Measurements from ENCODE around the gene WHRN.

Gene WHRN

DNA sequence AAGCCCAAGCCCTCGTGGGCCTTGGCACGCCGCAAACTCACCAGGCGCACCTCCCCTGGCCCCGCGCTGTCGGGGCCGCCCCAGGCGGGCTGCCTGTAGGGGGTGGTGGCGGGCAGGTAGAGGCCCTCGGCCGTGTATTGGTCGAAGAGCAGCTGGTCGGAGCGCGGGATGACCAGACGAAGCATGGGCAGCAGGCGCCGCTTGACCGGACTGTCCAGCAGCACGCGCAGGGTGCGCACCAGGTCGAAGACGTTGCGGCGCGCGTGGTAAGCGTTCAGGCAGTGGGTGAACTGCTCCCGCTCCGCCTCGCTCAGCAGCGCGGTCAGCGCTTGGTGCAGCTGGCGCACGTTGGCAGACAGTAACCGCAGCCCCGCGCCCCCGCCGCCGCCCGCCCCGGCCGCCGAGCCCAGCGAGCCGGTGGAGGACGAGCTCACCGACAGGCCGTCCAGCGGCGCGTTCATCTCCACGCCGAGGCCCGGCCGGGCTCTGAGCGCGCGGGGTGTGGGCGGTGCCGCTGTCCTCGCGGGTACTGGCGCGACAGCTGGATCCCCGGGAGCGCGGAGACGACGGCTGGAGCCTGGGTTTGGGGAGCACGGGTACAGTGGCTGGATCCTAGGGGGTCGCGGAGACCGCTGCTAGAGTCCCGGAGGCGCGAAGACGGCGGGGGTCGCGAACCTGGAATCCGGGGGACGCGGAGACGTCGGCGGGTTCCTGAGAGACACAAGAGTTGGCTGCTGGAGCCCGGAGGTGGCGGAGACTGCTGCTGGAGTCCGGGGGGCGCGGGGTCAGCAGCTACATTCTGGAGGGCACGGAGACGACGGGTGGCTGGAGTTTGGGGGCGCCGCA lies 709 bp downstream of the WHRN start:
- H3K4me3 Mint-ChIP-seq: peak overlapping the region; percentile 83
- H3K4me1 Mint-ChIP-seq (ENCODE audit: low read depth): peaks cover 6% of the 10 kb centered on the region
- H3K27ac Mint-ChIP-seq: peak overlapping the region; percentile 72
- intact Hi-C loops (cut with micrococcal nuclease): loop anchor here (10.0 kb wide), 1 partner anchor 50 kb away; no protein-coding TSS in a partner anchor
- peaks cover 76% of the 10 kb centered on the region for H3K27me3 Mint-ChIP-seq
- H3K36me3 Mint-ChIP-seq (ENCODE audit: low read depth): no peaks in the 10 kb centered on the region
- no peaks in the 10 kb centered on the region for H3K9me3 Mint-ChIP-seq

DNA sequence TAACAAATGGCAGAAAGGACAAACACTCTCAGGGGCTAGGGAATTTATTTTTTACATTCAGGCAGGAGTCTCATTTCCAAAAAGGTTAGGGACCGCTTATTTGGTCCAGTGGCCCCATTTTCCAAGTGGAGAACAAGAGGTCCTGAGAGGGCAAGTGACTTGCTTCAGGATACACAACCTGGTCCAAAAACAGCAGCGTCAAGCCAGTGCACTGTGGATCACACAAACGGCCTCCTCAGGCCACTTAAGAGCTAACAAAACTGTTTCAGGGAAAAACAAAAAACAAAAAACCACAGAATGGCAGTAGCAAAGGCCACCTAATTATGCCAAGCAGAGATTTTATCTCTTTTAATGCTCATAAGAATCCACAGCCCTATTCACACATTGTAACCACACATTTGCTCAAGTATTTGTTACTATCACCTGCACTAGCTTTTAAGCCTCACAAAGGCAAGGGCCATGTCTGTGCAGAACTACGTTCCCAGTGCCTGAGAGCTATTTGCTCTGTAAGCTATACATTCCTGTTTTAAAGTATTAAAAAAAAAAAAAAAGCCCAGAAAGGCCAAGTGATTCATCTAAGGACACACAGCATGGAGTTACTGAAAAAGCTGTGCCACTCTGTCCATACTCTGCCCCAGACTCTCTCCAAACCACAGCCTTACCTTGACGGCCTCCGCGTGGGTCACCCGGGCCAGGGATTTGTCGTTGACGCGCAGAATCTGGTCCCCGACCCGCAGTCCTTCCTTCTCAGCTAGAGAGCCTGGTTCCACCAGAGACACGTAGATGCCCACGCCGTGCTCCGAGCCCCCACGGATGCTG lies 1.5 kb downstream of the WHRN start:
- Mint-ChIP-seq H3K4me1 (ENCODE audit: low read depth) (peaks cover 6% of the 10 kb centered on the region), H3K36me3 (ENCODE audit: low read depth) (no peaks in the 10 kb centered on the region), H3K27me3 (peaks cover 70% of the 10 kb centered on the region), H3K4me3 (no peak overlapping the region), H3K27ac (no peak overlapping the region), H3K9me3 (no peaks in the 10 kb centered on the region)
- intact Hi-C loops (cut with micrococcal nuclease): loop anchor here (10.0 kb wide), 1 partner anchor 51 kb away; no protein-coding TSS in a partner anchor

DNA sequence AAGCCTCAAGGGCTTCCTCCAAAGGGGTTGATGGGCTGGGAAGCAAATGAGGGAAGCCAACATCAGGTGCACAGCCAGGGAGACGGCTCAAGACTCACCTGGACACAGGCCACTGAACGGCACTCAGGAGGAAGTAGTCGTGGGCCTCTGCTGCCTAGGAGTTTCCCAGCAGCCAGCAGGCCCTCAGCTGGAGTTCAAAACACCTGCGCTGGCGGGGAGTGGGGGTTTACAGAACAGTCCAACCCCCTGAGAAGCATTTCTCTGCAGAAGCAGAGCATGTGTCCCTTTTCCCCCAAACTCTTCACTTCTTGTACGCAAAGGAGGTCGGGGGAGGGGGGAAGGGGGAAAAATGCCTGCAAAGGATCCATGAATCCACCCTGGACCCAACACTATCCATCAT lies 2.3 kb downstream of the WHRN start:
- H3K27ac Mint-ChIP-seq: no peak overlapping the region
- intact Hi-C loops (cut with micrococcal nuclease): loop anchor here (10.0 kb wide), 1 partner anchor 52 kb away; no protein-coding TSS in a partner anchor
- H3K36me3 Mint-ChIP-seq (ENCODE audit: low read depth): no peaks in the 10 kb centered on the region
- H3K4me1 Mint-ChIP-seq (ENCODE audit: low read depth): peaks cover 6% of the 10 kb centered on the region
- H3K27me3 Mint-ChIP-seq: peaks cover 63% of the 10 kb centered on the region
- H3K4me3 Mint-ChIP-seq: no peak overlapping the region
- H3K9me3 Mint-ChIP-seq: no peaks in the 10 kb centered on the region

DNA sequence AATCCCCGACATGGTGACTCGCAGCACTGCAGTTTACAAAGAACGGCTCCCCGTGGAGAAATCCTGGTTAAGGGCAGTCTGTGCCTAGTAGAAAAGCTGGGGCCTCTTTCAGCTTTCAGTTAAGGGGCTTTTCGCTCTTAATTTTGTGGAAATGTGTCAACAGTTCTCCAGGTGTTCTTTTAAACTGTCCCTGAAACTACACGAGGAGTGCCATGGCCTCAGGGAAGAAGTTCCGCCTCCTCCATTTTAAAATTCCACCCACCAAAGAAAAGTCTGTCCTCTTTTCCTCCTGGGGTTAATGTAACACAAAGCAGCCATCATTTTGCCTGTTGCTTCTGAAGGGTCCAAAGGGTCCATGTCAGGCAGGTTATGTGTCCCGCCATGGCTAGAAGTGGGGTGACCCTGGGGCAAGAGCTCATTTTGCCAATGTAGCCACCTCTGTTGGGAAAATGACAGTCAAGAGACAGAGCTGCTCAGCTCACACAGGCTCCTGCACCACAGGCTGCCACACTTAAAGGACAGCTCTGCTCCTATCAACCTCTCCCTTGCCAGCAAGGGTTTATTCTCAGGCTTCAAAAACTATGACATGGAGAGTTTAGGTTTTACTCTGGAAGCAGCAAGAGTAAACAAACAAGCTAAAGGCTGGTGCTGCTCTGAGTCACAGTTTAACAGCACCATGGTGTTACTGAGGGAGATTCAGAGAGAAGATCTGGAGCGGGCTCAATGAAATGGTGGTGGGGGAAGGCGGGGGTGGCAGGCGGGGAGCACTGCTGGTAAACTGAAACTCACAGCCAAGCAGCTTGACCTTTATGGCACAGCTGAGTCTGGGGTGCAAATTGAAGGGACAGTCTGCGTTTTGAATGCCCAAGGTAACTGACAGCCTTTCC lies 3.2 kb downstream of the WHRN start:
- Mint-ChIP-seq H3K27me3 (peaks cover 53% of the 10 kb centered on the region), H3K4me3 (no peak overlapping the region), H3K4me1 (ENCODE audit: low read depth) (peaks cover 6% of the 10 kb centered on the region), H3K27ac (no peak overlapping the region), H3K36me3 (ENCODE audit: low read depth) (no peaks in the 10 kb centered on the region), H3K9me3 (no peaks in the 10 kb centered on the region)
- intact Hi-C loops (cut with micrococcal nuclease): loop anchor here (10.0 kb wide), 1 partner anchor 53 kb away; no protein-coding TSS in a partner anchor

DNA sequence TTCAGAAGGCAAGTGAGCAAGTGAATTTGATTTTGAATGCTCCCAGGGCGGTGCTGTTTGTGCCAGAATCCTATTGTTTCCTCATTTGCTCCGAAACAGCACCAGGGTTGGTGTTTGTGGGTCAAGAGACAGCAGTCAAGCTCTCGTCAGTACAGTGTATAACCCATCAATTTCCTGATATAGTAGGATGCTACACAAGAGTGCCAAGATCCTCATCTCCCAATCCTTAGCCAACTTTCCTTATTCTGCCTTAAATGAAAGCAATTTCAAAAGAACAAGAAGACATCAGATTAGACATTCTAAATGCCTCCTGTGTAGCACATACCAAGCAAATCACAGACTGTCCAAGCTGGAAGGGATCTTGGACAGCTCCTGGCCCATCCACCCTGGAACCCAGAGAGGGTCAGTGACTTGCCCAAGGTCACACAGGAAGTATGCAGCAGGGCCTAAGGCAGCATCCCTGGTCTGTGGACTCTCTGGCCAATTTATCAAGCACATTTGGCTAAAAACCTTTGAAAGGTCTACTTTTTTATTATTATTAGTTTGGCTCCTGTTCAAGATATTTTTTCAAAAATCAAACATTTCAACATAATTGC lies 4.5 kb downstream of the WHRN start:
- Mint-ChIP-seq H3K4me3 (no peak overlapping the region), H3K27ac (no peak overlapping the region), H3K27me3 (peaks cover 43% of the 10 kb centered on the region), H3K9me3 (no peaks in the 10 kb centered on the region), H3K4me1 (ENCODE audit: low read depth) (peaks cover 6% of the 10 kb centered on the region), H3K36me3 (ENCODE audit: low read depth) (no peaks in the 10 kb centered on the region)
- intact Hi-C loops (cut with micrococcal nuclease): loop anchor here (10.0 kb wide), 1 partner anchor 54 kb away; no protein-coding TSS in a partner anchor

DNA sequence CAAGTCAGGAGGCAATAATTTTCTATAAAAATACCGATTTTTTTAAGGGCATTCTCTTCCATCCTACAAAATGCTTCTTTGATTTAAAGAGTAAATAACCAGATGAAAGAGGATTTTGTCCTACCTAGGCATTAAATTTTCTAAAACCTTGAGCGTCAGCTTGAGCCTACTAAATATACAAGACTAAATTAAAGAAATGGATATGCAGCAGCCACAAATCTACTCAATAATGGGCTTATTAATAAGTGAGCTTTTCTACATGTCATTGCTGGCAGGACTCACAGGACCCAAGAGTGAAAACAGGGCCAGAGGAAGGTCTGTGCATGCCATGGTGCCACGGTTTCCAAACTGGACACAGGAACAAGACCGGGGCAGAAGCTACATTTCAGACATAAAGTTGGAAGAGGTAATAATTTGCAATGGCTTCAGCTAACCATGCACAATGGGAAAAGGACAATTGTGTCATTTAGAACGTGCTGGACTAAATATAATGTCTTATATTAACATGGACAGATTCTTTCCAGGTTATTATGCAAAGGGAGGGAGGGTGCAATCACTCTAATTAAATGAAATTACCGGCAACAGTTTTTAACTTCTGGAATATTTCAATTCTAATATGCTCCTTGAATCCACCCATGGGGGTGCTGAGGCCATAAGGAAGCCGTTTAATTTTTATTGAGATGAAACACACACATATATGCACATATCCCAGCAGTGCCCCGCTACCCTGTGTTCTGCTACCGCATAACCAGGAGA lies 5.2 kb downstream of the WHRN start:
- no peak overlapping the region for H3K4me3 Mint-ChIP-seq
- peaks cover 42% of the 10 kb centered on the region for H3K27me3 Mint-ChIP-seq
- H3K9me3 Mint-ChIP-seq: no peaks in the 10 kb centered on the region
- intact Hi-C loops (cut with micrococcal nuclease): loop anchor here (10.0 kb wide), 1 partner anchor 55 kb away; no protein-coding TSS in a partner anchor
- H3K4me1 Mint-ChIP-seq (ENCODE audit: low read depth): peaks cover 6% of the 10 kb centered on the region
- H3K36me3 Mint-ChIP-seq (ENCODE audit: low read depth): no peaks in the 10 kb centered on the region
- no peak overlapping the region for H3K27ac Mint-ChIP-seq

DNA sequence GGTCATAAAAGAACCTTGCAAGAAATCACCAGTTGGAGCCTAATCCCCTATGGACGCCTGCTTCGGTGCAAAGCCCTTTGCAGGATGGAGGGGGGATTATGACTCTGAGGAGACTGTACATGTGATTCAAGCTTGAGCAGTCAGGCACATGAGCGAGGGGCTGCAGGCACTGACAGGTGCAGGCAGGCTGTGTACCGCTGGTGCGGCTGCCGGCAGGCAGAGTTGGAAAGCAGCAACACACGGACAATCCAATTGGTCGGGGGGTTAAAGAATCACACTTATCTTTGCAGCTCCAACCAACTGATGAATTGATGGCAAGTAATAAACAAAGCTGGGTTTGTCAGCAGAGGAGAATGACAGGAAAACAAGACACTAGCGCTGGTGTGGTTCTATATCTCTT lies 5.7 kb downstream of the WHRN start:
- intact Hi-C loops (cut with micrococcal nuclease): no loop called here
- no peaks in the 10 kb centered on the region for H3K36me3 Mint-ChIP-seq (ENCODE audit: low read depth)
- H3K4me3 Mint-ChIP-seq: no peak overlapping the region
- no peak overlapping the region for H3K27ac Mint-ChIP-seq
- peaks cover 43% of the 10 kb centered on the region for H3K27me3 Mint-ChIP-seq
- H3K4me1 Mint-ChIP-seq (ENCODE audit: low read depth): peaks cover under 1% of the 10 kb centered on the region
- no peaks in the 10 kb centered on the region for H3K9me3 Mint-ChIP-seq

DNA sequence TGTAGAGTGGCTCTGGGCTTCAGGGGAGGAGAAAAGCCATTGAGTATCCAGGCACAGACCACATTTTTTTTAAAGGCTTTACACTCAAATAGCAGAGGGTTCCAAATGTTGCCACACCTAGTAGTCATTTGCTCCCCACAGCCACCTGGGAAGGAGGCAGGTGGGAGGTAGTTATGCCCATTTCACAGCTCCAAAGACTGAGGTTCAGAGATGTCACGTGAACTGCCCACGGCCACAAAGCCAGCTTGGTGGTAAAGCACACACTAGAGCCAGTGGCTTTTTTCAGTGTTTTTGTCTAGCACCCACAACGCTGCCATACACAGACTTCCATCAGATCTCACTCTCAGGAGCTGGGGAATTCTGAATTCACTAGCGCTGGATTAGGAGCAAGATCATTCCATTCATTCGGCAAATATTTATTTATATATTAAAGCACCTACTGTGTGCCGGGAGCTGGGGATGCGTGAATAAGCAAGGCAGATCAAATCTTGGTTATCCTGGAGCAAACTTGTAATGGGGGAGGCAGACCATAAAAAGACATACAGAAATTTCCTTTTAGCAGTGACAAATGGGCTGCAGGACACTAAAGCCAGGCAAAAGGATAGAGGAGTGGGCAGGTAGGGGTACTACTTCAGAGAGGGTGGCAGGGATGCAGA lies 7.4 kb downstream of the WHRN start:
- no peaks in the 10 kb centered on the region for H3K9me3 Mint-ChIP-seq
- no peaks in the 10 kb centered on the region for H3K4me1 Mint-ChIP-seq (ENCODE audit: low read depth)
- no peaks in the 10 kb centered on the region for H3K36me3 Mint-ChIP-seq (ENCODE audit: low read depth)
- no peak overlapping the region for H3K27ac Mint-ChIP-seq
- peaks cover 30% of the 10 kb centered on the region for H3K27me3 Mint-ChIP-seq
- no peak overlapping the region for H3K4me3 Mint-ChIP-seq
- intact Hi-C loops (cut with micrococcal nuclease): no loop called here

DNA sequence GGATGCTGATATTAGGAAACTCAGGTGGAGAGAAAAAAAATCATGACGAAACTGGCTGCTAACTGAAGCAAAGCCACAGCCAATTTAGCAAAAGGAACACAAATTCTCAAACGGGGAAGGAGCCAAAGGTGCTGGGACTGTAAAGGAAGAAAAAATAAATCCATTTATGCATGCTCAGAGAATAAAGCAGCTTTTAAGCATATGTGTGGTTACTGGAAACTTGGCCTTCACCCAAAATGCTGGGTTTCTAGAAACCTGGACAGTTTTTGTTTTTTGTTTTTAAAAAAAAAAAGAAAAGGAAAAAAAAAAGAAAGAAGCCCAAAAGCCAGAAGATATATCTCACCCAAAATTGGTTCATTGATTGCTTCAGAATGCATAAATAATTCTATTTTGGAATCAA lies 8.0 kb downstream of the WHRN start:
- intact Hi-C loops (cut with micrococcal nuclease): no loop called here
- Mint-ChIP-seq H3K27me3 (peaks cover 25% of the 10 kb centered on the region), H3K9me3 (no peaks in the 10 kb centered on the region), H3K4me1 (ENCODE audit: low read depth) (no peaks in the 10 kb centered on the region), H3K27ac (no peak overlapping the region), H3K4me3 (no peak overlapping the region), H3K36me3 (ENCODE audit: low read depth) (no peaks in the 10 kb centered on the region)

DNA sequence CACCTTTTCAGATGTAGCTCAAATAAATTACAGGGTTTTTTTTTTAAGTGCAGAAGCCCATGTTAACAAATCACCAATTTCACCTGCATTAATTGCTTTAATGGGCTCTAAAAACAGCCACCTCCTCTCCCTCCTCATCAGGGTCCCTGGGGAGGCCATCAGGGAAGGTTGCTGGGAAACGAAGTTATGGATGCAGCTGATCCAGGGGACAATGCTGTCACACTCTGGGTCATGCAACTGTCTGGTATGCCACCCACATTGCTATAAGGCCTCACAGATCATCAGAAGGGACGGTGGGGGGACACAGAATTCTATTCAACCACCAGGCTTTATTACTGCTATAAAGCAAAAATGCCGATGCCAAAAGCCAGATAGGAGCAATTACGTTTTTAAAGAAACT lies 9.3 kb downstream of the WHRN start:
- no peaks in the 10 kb centered on the region for H3K36me3 Mint-ChIP-seq (ENCODE audit: low read depth)
- H3K27ac Mint-ChIP-seq: no peak overlapping the region
- intact Hi-C loops (cut with micrococcal nuclease): no loop called here
- peaks cover 22% of the 10 kb centered on the region for H3K27me3 Mint-ChIP-seq
- no peaks in the 10 kb centered on the region for H3K4me1 Mint-ChIP-seq (ENCODE audit: low read depth)
- H3K9me3 Mint-ChIP-seq: no peaks in the 10 kb centered on the region
- no peak overlapping the region for H3K4me3 Mint-ChIP-seq

DNA sequence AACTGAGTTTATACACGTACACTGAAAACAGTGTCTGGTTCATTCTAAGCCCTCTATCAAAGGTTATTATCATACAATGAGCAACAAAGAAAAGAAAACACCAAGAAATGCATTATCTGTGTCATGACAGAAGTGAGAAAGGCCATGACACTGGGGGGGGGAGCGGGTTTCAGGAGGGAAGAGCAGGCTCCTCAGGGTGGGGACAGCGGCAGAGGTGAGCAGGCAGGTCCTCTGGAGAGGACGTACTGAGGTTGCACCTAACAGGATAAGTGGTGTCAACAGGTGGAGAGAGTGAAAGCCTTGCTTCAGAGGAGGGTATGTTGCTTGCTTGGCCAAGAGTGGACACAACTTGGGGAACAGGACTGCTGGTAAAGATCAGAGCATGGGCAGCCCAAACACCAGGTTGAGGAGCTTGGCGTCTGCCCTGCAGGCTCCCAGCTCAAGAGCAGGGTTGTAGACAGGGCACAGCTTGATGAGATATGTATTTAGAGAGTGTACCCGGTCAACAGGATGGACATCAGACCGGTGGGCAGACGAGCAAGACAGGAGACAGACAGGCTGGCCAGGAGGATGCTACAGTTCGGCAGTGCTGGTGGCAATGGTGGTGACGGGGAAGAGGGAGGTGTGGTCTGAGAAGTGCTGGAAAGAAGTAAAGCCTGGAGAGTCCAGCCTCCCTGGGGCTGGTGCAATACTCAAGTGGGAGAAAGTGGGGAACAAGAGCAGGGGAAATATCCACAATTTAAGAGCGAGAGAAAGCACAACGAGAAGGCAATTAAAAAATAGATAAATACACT lies 10.3 kb downstream of the WHRN start:
- H3K4me1 Mint-ChIP-seq (ENCODE audit: low read depth): no peaks in the 10 kb centered on the region
- intact Hi-C loops (cut with micrococcal nuclease): no loop called here
- peaks cover 22% of the 10 kb centered on the region for H3K27me3 Mint-ChIP-seq
- H3K9me3 Mint-ChIP-seq: no peaks in the 10 kb centered on the region
- no peaks in the 10 kb centered on the region for H3K36me3 Mint-ChIP-seq (ENCODE audit: low read depth)
- no peak overlapping the region for H3K27ac Mint-ChIP-seq
- H3K4me3 Mint-ChIP-seq: no peak overlapping the region

All from dendritic cell treated with granulocyte-macrophage colony-stimulating factor and Interleukin-4, amounts not matched to agents 40 ng/mL and 50 ng/mL, for 4 days (primary cell).